GM21576 (cell line): ENCODE data around the gene NTHL1.

Experiments
- ATAC-seq: cut with Tn5 transposase; IDR thresholded peaks from one replicate; pipeline ENCODE4 v1.9.1; 2021; ENCODE audit warnings: mild to moderate bottlenecking, moderate library complexity; ENCODE audit not compliant: unreplicated experiment

NTHL1 gene

DNA sequence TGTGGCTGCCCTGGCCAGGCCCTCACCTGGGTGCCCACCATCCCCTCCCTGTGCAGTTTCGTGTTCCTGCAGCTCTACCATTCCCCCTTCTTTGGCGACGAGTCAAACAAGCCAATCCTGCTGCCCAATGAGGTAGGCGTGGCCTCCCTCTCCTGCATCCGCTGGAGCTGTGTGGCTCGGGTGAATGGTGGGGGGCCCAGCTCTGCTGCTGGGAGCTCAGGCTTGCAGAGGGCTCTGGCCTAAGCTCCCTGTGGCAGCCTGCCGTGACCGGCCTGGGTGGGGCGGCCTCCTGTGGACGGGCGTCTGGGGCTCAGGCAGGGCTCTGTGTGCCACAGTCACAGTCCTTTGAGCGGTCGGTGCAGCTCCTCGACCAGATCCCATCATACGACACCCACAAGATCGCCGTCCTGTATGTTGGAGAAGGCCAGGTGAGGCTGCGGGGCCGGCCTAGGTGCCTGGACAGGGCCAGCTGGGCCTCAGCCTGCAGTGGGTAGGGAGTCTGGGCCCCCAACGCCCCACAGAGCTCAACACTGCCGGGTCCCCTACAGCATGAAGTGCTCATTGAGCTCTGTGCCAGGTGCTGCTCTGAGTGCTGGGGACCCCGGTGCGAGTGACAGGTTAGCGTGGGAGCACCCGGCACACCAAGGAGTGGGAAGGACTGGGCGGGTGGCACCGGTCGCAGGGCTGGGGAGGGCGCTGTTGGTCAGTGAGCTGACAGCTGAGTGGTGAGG is 37.4 kb upstream of the NTHL1 start:
- no peak for ATAC-seq

- no peak for ATAC-seq
Observed at GRCh38 chr16:2083876-2084780, 36.5 kb upstream of the NTHL1 start.

- ATAC-seq: no peak
Observed at GRCh38 chr16:2083409-2083808, 35.8 kb upstream of the NTHL1 start.

- ATAC-seq: no peak
Observed at GRCh38 chr16:2082983-2083364, 35.3 kb upstream of the NTHL1 start.

DNA sequence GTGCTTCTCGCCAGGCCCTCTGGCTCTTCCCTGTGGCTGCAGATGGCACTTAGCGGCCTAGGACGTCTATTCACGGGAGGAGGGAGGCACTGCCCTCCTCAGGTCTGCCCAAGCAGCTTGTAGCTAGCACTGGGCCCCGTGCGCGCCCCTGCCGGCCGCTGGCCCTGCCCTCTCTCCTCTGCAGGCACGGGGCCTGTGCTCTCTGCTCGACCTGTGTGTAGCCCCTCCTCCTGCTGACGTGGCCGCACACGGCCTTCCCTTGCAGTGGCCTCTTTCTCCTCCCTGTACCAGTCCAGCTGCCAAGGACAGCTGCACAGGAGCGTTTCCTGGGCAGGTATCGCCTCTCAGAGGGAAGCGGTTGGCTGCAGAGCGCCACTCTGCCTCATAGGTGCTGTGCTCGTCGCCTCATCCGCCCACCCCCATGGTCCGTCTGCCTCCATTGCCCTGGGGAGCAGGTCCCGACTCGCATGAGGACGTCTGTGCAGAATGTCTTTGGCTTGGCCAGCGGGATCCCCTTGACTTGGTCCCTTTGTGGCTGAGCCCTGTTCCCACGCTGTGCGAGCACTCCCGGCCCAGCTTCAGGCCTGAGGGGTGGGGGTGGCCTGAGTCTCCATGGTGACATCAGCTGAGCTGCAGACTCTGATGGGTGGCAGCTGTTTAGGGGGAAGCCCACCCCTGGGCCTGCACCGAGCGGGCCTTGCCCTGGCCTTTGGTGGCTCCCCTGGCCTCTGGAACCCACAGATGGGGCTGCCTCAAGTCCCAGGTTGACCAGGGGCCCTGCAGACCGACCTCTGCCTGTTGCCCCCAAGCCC is 34.7 kb upstream of the NTHL1 start:
- ATAC-seq: no peak

- ATAC-seq: no peak
Observed at GRCh38 chr16:2081201-2082084, 33.8 kb upstream of the NTHL1 start.

DNA sequence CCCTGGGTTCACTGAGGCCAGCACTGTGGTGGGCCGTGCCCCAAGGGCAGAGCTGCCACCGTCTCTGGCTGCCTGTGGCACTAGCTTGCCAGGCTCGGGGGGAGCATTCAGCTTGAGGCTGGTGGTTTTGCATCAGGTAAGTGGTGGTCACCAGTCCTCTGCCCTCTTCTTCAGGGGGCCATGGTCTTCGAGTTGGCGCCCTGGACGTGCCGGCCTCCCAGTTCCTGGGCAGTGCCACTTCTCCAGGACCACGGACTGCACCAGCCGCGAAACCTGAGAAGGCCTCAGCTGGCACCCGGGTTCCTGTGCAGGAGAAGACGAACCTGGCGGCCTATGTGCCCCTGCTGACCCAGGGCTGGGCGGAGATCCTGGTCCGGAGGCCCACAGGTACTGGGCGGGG is 32.4 kb upstream of the NTHL1 start:
- ATAC-seq: no peak

DNA sequence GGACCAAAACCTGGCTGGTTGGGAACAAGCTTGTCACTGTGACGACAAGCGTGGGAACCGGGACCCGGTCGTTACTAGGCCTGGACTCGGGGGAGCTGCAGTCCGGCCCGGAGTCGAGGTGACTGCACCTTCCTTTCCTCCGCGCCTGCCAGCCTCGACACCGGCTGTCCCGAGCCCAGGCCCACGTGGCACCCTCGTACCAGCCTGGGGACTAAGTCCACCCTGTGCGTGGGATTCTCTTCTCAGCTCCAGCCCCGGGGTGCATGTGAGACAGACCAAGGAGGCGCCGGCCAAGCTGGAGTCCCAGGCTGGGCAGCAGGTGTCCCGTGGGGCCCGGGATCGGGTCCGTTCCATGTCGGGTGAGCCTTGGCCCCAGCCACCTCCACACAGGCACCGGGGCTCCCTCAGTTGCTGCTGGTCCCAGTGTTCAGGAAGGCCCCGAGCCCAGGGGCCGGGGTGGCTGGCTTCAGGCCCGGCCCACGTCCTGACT is 31.7 kb upstream of the NTHL1 start:
- ATAC-seq: no peak

DNA sequence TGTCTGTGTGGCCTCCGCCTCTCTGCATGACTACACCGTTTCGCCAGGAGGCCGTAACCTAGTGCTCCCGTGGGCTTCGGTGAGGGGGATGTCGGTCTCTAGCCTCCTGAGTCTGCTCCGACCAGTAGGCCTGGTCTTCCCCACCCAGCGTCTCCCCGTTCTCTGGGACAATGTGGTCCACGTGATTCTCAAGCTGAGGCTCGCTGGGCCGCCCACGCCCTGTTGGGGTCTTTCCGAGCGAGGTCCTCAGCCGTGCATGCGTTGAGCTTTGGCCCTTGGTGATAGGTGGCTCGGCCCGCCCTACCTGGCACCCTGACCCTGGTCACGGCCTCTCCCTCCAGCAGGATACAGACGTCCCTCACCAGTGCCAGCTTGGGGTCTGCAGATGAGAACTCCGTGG is 31.1 kb upstream of the NTHL1 start:
- no peak for ATAC-seq

DNA sequence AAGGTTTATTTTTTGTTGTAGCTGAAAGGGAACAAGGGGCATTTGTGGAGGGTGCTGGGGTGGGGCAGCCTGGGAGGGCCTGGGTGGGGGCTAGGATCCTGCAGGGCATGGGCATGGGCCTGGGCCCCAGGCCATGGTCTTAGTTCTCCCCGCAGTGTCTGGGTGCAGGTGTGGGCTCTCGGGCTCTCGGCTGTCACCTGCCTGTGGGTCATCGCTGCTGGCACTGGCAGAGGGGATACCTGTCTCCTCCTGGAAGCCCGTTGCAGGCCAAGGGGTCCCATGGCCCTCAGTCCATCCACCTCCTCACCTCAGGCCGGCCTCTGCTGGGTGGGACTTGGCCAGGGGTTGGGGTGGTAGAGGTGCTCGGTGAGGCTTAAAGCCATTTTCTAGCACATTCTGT is 30.5 kb upstream of the NTHL1 start:
- ATAC-seq: no peak

GRCh38 chr16:2077696-2078095 is 30.1 kb upstream of the NTHL1 start:
- no peak for ATAC-seq

GRCh38 chr16:2077016-2077415 is 29.4 kb upstream of the NTHL1 start:
- no peak for ATAC-seq

DNA sequence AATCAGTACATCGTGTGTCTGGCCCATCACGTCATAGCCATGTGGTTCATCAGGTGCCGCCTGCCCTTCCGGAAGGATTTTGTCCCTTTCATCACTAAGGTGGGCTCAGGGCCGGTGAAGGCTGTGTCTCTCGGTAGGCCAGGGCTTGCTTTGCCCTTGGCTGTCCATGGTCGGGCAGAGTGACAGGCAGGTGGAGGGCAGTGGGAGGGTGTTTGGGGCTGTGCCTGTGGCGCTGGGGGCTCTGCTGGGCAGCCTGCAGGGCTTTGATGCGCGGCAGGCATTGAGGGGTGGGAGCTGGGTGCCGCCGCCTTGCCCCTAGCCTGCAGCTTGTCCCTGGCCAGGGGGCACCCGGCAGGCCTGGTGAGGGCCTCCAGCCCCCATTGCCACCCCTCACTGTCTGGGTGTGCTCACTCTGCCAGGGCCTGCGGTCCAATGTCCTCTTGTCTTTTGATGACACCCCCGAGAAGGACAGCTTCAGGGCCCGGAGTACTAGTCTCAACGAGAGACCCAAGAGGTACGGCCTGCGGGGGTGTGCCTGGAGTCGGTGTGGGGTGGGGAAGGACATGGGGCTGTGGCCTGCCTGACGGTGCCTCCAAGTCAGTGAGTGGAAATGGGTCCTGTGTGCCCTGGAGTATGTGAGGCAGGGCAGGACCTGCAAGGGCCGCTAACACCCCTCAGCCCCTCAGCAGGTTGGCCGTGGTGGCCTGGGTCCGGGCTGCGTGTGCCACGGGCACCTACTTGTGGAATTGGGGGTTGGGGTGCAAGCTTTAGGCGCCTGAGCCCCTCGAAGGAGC is 28.6 kb upstream of the NTHL1 start:
- no peak for ATAC-seq

DNA sequence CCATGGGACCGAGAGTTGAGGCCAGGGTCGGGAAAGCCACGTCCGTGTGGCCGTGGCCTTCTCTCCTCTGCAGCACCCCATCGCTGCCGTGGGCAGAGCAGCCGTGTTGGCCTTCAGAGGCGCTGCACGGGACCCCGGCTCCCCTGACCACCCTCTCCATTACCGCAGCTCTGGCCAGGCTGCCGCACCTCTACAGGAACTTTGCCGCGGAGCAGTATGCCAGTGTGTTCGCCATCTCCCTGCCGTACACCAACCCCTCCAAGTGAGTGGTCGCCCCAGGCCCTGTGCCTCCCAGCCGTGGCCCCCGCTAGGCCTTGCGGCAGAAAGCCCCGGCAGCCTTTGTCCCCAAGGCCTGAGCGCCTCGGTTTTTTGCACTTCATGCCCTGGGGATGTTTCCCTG is 28.0 kb upstream of the NTHL1 start:
- ATAC-seq: no peak

DNA sequence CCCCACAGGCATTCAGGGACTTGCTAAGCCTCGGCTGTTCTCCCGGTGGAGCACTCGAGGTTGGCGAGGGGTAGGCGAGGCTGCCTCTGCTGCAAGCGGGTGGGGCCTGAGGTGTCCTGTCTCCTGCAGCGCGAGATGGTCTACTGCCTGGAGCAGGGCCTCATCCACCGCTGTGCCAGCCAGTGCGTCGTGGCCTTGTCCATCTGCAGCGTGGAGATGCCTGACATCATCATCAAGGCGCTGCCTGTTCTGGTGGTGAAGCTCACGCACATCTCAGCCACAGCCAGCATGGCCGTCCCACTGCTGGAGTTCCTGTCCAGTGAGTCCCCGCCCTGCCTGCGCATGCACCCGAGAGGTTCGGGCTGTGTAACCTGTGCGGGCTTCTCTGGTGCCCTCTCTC is 26.4 kb upstream of the NTHL1 start:
- ATAC-seq: no peak

- ATAC-seq: no peak
Observed at GRCh38 chr16:2072926-2073325, 25.3 kb upstream of the NTHL1 start.

DNA sequence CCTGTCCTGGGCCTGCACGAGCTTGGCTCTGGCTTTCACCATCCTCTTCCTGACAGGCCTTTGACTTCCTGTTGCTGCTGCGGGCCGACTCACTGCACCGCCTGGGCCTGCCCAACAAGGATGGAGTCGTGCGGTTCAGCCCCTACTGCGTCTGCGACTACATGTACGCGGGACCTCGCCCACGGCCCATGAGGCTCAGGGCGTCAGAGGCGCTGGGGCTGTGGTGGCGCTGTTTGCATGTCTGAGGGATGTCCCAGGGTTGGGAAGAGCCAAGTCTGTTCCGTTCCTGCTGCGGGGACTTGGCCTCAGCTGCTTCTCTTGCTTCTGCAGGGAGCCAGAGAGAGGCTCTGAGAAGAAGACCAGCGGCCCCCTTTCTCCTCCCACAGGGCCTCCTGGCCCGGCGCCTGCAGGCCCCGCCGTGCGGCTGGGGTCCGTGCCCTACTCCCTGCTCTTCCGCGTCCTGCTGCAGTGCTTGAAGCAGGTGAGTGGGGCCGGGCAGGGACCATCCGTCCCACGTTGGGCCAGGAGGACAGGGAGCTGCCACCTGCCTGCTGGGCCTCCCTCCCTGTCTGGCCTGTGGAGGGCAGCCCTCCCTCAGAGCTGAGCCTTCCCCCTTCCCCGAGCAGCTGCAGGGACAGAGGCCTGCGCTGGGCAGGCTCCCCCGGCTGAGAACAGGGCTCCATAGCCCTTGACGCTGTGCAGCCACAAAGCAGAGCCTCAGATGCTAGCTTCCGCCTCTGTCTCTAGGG is 24.0 kb upstream of the NTHL1 start:
- no peak for ATAC-seq

GRCh38 chr16:2070576-2071453 is 23.2 kb upstream of the NTHL1 start:
- no peak for ATAC-seq
